ENCODE results near the gene ABCA4. TPM values are rescaled to one million over a fixed set of nuclear protein-coding genes. Genes with fewer than 3 reads are reported as not detected.

ABCA4 gene
- total RNA-seq, 1 donor from 2014 or later = 0.14 TPM

- Mint-ChIP-seq H3K27ac (ENCODE audit: unreplicated experiment) (no peak overlapping the region), H3K9me3 (no peaks in the 10 kb centered on the region)
Measured at GRCh38 chr1:94022471-94023189, 98.3 kb downstream of the ABCA4 start.

GRCh38 chr1:94020764-94021579 lies 100.0 kb downstream of the ABCA4 start:
- Mint-ChIP-seq H3K4me1 (no peaks in the 10 kb centered on the region), H3K9me3 (no peaks in the 10 kb centered on the region), H3K36me3 (ENCODE audit: low read depth) (no peaks in the 10 kb centered on the region), H3K27me3 (ENCODE audit: low read depth) (peaks cover 18% of the 10 kb centered on the region), H3K27ac (ENCODE audit: unreplicated experiment) (no peak overlapping the region), H3K4me3 (no peak overlapping the region)
- TF ChIP-seq CTCF (conservative IDR thresholded peaks at IDR 0.05) = no peak
- no peak for DNase-seq (ENCODE audit: low read depth, low spot score)

More at GRCh38 chr1:94022471-94023189, 98.3 kb downstream of the ABCA4 start:
- Mint-ChIP-seq H3K4me3 (no peak overlapping the region), H3K27me3 (ENCODE audit: low read depth) (peaks cover 18% of the 10 kb centered on the region), H3K4me1 (no peaks in the 10 kb centered on the region), H3K36me3 (ENCODE audit: low read depth) (no peaks in the 10 kb centered on the region)
- DNase-seq (ENCODE audit: low read depth, low spot score) = no peak
- TF ChIP-seq CTCF (conservative IDR thresholded peaks at IDR 0.05) = no peak

- no peaks in the 10 kb centered on the region for H3K9me3 Mint-ChIP-seq
- H3K4me1 Mint-ChIP-seq = no peaks in the 10 kb centered on the region
- H3K4me3 Mint-ChIP-seq = no peak overlapping the region
- no peak overlapping the region for H3K27ac Mint-ChIP-seq (ENCODE audit: unreplicated experiment)
- DNase-seq (ENCODE audit: low read depth, low spot score) = no peak
- H3K36me3 Mint-ChIP-seq (ENCODE audit: low read depth) = no peaks in the 10 kb centered on the region
- TF ChIP-seq CTCF (conservative IDR thresholded peaks at IDR 0.05) = no peak
- peaks cover 6% of the 10 kb centered on the region for H3K27me3 Mint-ChIP-seq (ENCODE audit: low read depth)
Measured at GRCh38 chr1:94019327-94019726, 101.6 kb downstream of the ABCA4 start.

GRCh38 chr1:94017155-94017829 lies 103.7 kb downstream of the ABCA4 start:
- no peak for DNase-seq (ENCODE audit: low read depth, low spot score)
- TF ChIP-seq CTCF (conservative IDR thresholded peaks at IDR 0.05) = no peak
- Mint-ChIP-seq H3K4me3 (no peak overlapping the region), H3K27ac (ENCODE audit: unreplicated experiment) (no peak overlapping the region), H3K36me3 (ENCODE audit: low read depth) (no peaks in the 10 kb centered on the region), H3K27me3 (ENCODE audit: low read depth) (no peaks in the 10 kb centered on the region), H3K4me1 (peaks cover 16% of the 10 kb centered on the region), H3K9me3 (no peaks in the 10 kb centered on the region)

GRCh38 chr1:94015489-94015817 lies 105.5 kb downstream of the ABCA4 start:
- Mint-ChIP-seq H3K36me3 (ENCODE audit: low read depth) (no peaks in the 10 kb centered on the region), H3K4me3 (no peak overlapping the region), H3K4me1 (peaks cover 20% of the 10 kb centered on the region), H3K27ac (ENCODE audit: unreplicated experiment) (no peak overlapping the region), H3K9me3 (no peaks in the 10 kb centered on the region), H3K27me3 (ENCODE audit: low read depth) (no peaks in the 10 kb centered on the region)
- no peak for DNase-seq (ENCODE audit: low read depth, low spot score)
- TF ChIP-seq CTCF (conservative IDR thresholded peaks at IDR 0.05) = no peak
